GM23338 (cell line): ENCODE data around the gene MKNK1. TPM values are rescaled to one million over a fixed set of nuclear protein-coding genes. Genes with fewer than 3 reads are reported as not detected.

ENCODE experiments used
- ATAC-seq: fragments of 200-7000 bp; cut with Tn5 transposase; 3 replicates; pipeline ENCODE4 v1.9.1; 2020
- DNase-seq: peaks from one replicate; pipeline ENCODE4 v3.0.0-alpha.2; 2015; ENCODE audit warnings: low spot score
- H2AFZ ChIP-seq: fragments of 200-600 bp; sonication (generic); 2 replicates; pipeline ENCODE4 v1.8.0; 2016; ENCODE audit warnings: antibody characterized with exemption, mild to moderate bottlenecking, moderate library complexity
- H3F3A ChIP-seq: fragments of 200-600 bp; sonication (generic); replicated peaks from 2 replicates; pipeline ENCODE4 v1.8.0; 2017; ENCODE audit warnings: antibody characterized with exemption, mixed run types, low read depth
- H3K27ac ChIP-seq: fragments of 200-600 bp; sonication (generic); 2 replicates; pipeline ENCODE4 v1.6.1; 2016; ENCODE audit warnings: low read depth
- H3K27me3 ChIP-seq: fragments of 200-600 bp; sonication (generic); 2 replicates; pipeline ENCODE4 v1.8.0; 2016; ENCODE audit warnings: mild to moderate bottlenecking, mixed run types, moderate library complexity; ENCODE audit not compliant: insufficient read depth
- H3K36me3 ChIP-seq: fragments of 200-600 bp; sonication (generic); 2 replicates; pipeline ENCODE4 v1.8.0; 2016; ENCODE audit warnings: mild to moderate bottlenecking; ENCODE audit not compliant: insufficient read depth
- H3K4me1 ChIP-seq: fragments of 200-600 bp; sonication (generic); 2 replicates; pipeline ENCODE4 v1.8.0; 2016; ENCODE audit warnings: mild to moderate bottlenecking, moderate library complexity; ENCODE audit not compliant: insufficient read depth
- H3K4me2 ChIP-seq: fragments of 200-600 bp; sonication (generic); 2 replicates; pipeline ENCODE4 v1.7.1; 2017; ENCODE audit warnings: mixed run types
- H3K4me3 ChIP-seq: fragments of 200-600 bp; sonication (generic); 2 replicates; pipeline ENCODE4 v1.6.1; 2016; ENCODE audit warnings: mixed run types
- H3K79me2 ChIP-seq: fragments of 200-600 bp; sonication (generic); replicated peaks from 2 replicates; pipeline ENCODE4 v1.8.0; 2017; ENCODE audit warnings: mild to moderate bottlenecking; ENCODE audit not compliant: insufficient read depth
- H3K9me2 ChIP-seq: fragments of 200-600 bp; sonication (generic); 2 replicates; pipeline ENCODE4 v1.8.0; 2017; ENCODE audit not compliant: insufficient read depth
- H4K20me1 ChIP-seq: fragments of 200-600 bp; sonication (generic); replicated peaks from 2 replicates; pipeline ENCODE4 v1.8.0; 2017; ENCODE audit warnings: mild to moderate bottlenecking; ENCODE audit not compliant: insufficient read depth
- H3K27ac Mint-ChIP-seq: 2 replicates; pipeline ENCODE4 v1.8.0; 2020; ENCODE audit warnings: inconsistent platforms, mild to moderate bottlenecking, moderate library complexity, mixed read lengths
- H3K27me3 Mint-ChIP-seq: 3 replicates; pipeline ENCODE4 v1.8.0; 2022; ENCODE audit warnings: low read depth, mild to moderate bottlenecking, moderate library complexity, mixed read lengths, inconsistent platforms; ENCODE audit not compliant: insufficient read depth, poor library complexity
- H3K36me3 Mint-ChIP-seq: 3 replicates; pipeline ENCODE4 v1.8.0; 2021; ENCODE audit warnings: low read depth, mild to moderate bottlenecking, inconsistent platforms, moderate library complexity, mixed read lengths
- H3K4me1 Mint-ChIP-seq: 3 replicates; pipeline ENCODE4 v1.8.0; 2020; ENCODE audit warnings: mild to moderate bottlenecking, inconsistent platforms, mixed read lengths
- H3K4me3 Mint-ChIP-seq: 3 replicates; pipeline ENCODE4 v1.8.0; 2021; ENCODE audit warnings: moderate library complexity, mild to moderate bottlenecking, inconsistent platforms, mixed read lengths
- H3K9me3 Mint-ChIP-seq: 3 replicates; pipeline ENCODE4 v1.8.0; 2020; ENCODE audit warnings: moderate library complexity, mild to moderate bottlenecking, inconsistent platforms, mixed read lengths
- CREB1 ChIP-seq: fragments of 250-450 bp; sonication (Bioruptor Pico); IDR thresholded peaks from 2 replicates; pipeline ENCODE4 v1.5.0; 2020; ENCODE audit warnings: low read depth, mild to moderate bottlenecking, moderate library complexity
- EZH2 ChIP-seq: fragments of 200-600 bp; sonication (generic); IDR thresholded peaks from one replicate; pipeline ENCODE4 v1.8.0; 2017; ENCODE audit warnings: antibody characterized with exemption, mild to moderate bottlenecking, low read depth; ENCODE audit not compliant: unreplicated experiment
- JUNB ChIP-seq: IDR thresholded peaks from one replicate; pipeline ENCODE4 v1.6.1; 2016; ENCODE audit warnings: antibody characterized with exemption; ENCODE audit not compliant: unreplicated experiment
- POLR2AphosphoS5 ChIP-seq: IDR thresholded peaks from 2 replicates; pipeline ENCODE4 v1.6.1; 2016; ENCODE audit warnings: antibody characterized with exemption, low read depth
- STAT1 ChIP-seq: IDR thresholded peaks from one replicate; pipeline ENCODE4 v1.6.1; 2016; ENCODE audit warnings: antibody characterized with exemption; ENCODE audit not compliant: unreplicated experiment
- ZNF114 ChIP-seq: fragments of 250-450 bp; sonication (Bioruptor Pico); IDR thresholded peaks from 2 replicates; pipeline ENCODE4 v1.5.0; 2020; ENCODE audit warnings: mild to moderate bottlenecking, moderate library complexity
- polyA plus RNA-seq: library from polyadenylated mRNA; unstranded; fragments of >200 nt; fragmentation: Nextera tagmentation; extraction: Ambion mirVana; gene quantifications from 2 replicates; pipeline ENCODE4 v1.2.1, GENCODE V29; 2016
- total RNA-seq: library from RNA; depleted of rRNA; stranded (reverse); fragments of >200 nt; shearing (Covaris generic); gene quantifications from 2 replicates; pipeline ENCODE4 v1.2.3, GENCODE V29; 2014
- TF ChIP-seq, protein P1 (sequence below): fragments of 250-450 bp; sonication (Bioruptor Pico); IDR thresholded peaks from 2 replicates; pipeline ENCODE4 v1.5.0; 2020; ENCODE audit warnings: mild to moderate bottlenecking, moderate library complexity
- TF ChIP-seq, protein P2 (sequence below), 2 experiments: fragments of 200-600 bp in 1 of 2; sonication (generic) in 1 of 2; conservative IDR thresholded peaks; 2 replicates each; pipeline versions ENCODE4 v1.5.1 to v1.6.1; 2016 to 2017; ENCODE audit warnings: antibody characterized with exemption in 2 of 2, low read depth in 2 of 2, mild to moderate bottlenecking in 2 of 2, moderate library complexity in 1 of 2

The MKNK1 gene
- total and polyA plus RNA-seq, 2 experiments from 2014 or later: 11.8 to 20.5 TPM

DNA sequence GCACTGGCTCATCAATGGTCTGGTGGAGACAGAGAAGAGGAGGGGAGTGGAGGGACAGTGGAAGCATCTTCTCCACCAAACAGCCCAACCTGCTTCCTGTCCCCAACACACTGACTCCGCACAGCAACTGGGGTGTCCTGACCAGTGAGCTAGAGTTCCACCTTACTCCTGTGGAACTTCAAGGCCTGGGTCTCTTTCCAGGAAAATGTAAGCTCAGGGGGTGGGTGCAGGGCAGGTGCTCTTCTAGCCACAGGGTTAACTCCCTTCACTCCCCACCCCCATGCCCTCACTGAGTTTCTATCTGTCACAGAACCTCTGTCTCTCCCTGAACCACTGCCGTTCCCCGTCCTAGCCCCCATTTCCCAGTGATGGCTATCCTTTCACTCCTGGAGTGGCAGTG lies 11.7 kb upstream of the MKNK1 start (continued):
- TF ChIP-seq, protein P1, sequence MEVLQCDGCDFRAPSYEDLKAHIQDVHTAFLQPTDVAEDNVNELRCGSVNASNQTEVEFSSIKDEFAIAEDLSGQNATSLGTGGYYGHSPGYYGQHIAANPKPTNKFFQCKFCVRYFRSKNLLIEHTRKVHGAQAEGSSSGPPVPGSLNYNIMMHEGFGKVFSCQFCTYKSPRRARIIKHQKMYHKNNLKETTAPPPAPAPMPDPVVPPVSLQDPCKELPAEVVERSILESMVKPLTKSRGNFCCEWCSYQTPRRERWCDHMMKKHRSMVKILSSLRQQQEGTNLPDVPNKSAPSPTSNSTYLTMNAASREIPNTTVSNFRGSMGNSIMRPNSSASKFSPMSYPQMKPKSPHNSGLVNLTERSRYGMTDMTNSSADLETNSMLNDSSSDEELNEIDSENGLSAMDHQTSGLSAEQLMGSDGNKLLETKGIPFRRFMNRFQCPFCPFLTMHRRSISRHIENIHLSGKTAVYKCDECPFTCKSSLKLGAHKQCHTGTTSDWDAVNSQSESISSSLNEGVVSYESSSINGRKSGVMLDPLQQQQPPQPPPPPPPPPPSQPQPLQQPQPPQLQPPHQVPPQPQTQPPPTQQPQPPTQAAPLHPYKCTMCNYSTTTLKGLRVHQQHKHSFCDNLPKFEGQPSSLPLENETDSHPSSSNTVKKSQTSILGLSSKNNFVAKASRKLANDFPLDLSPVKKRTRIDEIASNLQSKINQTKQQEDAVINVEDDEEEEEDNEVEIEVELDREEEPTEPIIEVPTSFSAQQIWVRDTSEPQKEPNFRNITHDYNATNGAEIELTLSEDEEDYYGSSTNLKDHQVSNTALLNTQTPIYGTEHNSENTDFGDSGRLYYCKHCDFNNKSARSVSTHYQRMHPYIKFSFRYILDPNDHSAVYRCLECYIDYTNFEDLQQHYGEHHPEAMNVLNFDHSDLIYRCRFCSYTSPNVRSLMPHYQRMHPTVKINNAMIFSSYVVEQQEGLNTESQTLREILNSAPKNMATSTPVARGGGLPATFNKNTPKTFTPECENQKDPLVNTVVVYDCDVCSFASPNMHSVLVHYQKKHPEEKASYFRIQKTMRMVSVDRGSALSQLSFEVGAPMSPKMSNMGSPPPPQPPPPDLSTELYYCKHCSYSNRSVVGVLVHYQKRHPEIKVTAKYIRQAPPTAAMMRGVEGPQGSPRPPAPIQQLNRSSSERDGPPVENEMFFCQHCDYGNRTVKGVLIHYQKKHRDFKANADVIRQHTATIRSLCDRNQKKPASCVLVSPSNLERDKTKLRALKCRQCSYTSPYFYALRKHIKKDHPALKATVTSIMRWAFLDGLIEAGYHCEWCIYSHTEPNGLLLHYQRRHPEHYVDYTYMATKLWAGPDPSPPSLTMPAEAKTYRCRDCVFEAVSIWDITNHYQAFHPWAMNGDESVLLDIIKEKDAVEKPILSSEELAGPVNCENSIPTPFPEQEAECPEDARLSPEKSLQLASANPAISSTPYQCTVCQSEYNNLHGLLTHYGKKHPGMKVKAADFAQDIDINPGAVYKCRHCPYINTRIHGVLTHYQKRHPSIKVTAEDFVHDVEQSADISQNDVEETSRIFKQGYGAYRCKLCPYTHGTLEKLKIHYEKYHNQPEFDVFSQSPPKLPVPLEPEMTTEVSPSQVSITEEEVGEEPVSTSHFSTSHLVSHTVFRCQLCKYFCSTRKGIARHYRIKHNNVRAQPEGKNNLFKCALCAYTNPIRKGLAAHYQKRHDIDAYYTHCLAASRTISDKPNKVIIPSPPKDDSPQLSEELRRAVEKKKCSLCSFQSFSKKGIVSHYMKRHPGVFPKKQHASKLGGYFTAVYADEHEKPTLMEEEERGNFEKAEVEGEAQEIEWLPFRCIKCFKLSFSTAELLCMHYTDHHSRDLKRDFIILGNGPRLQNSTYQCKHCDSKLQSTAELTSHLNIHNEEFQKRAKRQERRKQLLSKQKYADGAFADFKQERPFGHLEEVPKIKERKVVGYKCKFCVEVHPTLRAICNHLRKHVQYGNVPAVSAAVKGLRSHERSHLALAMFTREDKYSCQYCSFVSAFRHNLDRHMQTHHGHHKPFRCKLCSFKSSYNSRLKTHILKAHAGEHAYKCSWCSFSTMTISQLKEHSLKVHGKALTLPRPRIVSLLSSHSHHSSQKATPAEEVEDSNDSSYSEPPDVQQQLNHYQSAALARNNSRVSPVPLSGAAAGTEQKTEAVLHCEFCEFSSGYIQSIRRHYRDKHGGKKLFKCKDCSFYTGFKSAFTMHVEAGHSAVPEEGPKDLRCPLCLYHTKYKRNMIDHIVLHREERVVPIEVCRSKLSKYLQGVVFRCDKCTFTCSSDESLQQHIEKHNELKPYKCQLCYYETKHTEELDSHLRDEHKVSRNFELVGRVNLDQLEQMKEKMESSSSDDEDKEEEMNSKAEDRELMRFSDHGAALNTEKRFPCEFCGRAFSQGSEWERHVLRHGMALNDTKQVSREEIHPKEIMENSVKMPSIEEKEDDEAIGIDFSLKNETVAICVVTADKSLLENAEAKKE (CRISPR knock-in tag): no peak
- TF ChIP-seq POLR2AphosphoS5 (no peak), STAT1 (no peak)

DNA sequence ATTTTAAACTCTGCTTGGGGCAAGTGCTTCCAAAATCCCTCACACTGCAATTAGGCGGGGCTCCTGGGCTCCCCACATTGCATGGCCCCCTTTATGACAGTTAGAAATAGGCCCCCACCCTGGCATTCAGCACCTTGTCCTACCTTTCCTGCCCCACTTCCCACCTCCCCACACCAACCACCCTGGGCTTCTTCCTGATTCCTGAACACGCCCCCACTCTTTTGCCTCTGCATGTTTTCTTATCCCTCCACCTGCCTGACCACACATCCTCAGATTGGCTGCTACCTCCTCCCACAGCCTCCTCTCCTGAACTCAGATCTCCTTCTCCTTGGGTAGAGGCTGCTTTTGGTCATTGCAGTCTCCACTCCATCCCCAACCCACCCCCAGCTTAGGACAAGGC lies 11.0 kb upstream of the MKNK1 start:
- TF ChIP-seq CREB1 (CRISPR knock-in tag) (no peak), ZNF114 (CRISPR knock-in tag) (no peak), POLR2AphosphoS5 (no peak), JUNB (no peak), EZH2 (no peak)
- TF ChIP-seq, protein P2, sequence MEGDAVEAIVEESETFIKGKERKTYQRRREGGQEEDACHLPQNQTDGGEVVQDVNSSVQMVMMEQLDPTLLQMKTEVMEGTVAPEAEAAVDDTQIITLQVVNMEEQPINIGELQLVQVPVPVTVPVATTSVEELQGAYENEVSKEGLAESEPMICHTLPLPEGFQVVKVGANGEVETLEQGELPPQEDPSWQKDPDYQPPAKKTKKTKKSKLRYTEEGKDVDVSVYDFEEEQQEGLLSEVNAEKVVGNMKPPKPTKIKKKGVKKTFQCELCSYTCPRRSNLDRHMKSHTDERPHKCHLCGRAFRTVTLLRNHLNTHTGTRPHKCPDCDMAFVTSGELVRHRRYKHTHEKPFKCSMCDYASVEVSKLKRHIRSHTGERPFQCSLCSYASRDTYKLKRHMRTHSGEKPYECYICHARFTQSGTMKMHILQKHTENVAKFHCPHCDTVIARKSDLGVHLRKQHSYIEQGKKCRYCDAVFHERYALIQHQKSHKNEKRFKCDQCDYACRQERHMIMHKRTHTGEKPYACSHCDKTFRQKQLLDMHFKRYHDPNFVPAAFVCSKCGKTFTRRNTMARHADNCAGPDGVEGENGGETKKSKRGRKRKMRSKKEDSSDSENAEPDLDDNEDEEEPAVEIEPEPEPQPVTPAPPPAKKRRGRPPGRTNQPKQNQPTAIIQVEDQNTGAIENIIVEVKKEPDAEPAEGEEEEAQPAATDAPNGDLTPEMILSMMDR (conservative IDR thresholded peaks at IDR 0.05; ENCODE audit: low read depth in 2 of 2): no peak
- ATAC-seq: no peak
- Histone ChIP-seq H3K36me3 (no peaks in the 10 kb centered on the region), H3K4me1 (peaks cover 34% of the 10 kb centered on the region), H3K27ac (no peak overlapping the region), H3K27me3 (peaks cover 20% of the 10 kb centered on the region), H2AFZ (no peak overlapping the region), H3K4me3 (no peak overlapping the region), H3K79me2 (no peaks in the 10 kb centered on the region), H3F3A (no peaks in the 10 kb centered on the region), H3K4me2 (no peak overlapping the region), H4K20me1 (no peaks in the 10 kb centered on the region), H3K9me2 (no peaks in the 10 kb centered on the region)
- H3K4me1 Mint-ChIP-seq: peaks cover 60% of the 10 kb centered on the region
- peaks cover under 1% of the 10 kb centered on the region; the same call in 2 of the 3 replicates for H3K36me3 Mint-ChIP-seq
- H3K4me3 Mint-ChIP-seq: peak overlapping the region; percentile 85; the same call in 1 of the 3 replicates
- H3K27ac Mint-ChIP-seq: no peak overlapping the region
- H3K27me3 Mint-ChIP-seq: peaks cover 26% of the 10 kb centered on the region
- DNase-seq: no peak
- H3K9me3 Mint-ChIP-seq: no peaks in the 10 kb centered on the region
